Uterus (tissue), 2 donors: ENCODE results near the gene SLC6A1.

Source experiments
- POLR2A ChIP-seq, 2 donors: fragments of 450-650 bp; IDR thresholded peaks; one replicate each; pipeline ENCODE4 v1.6.1; 2016; ENCODE audit warnings: antibody characterized with exemption in 2 of 2, mild to moderate bottlenecking in 1 of 2, moderate library complexity in 1 of 2
- TF ChIP-seq, protein P1 (sequence below), 4 experiments: fragments of 200-600 bp in 2 of 4; fragments of 450-650 bp in 2 of 4; sonication (generic) in 2 of 4; IDR thresholded peaks; one replicate each; pipeline ENCODE4 v1.5.1; 2016 to 2019; ENCODE audit warnings: antibody characterized with exemption in 4 of 4, mild to moderate bottlenecking in 2 of 4, moderate library complexity in 1 of 4

DNA sequence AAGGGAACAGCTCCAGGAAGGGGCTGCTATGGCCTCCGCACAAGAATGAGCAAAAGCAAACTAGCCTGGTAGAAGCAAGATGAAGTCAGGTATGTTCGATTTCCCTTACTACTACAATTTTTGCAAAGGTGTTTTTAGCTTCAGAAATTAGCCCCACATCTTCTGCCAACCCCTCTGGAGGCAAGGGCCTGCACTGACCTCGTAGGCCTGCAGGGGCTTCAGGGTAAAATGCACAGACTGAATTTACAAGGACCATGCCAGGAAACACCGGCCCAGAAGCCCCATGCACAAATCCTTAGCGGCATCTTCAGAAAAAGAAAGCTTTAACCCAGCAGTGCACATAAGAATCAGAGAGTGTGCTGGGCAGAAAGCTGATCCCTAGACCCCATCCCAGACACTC is 53.0 kb downstream of the SLC6A1 start:
- TF ChIP-seq, protein P1, sequence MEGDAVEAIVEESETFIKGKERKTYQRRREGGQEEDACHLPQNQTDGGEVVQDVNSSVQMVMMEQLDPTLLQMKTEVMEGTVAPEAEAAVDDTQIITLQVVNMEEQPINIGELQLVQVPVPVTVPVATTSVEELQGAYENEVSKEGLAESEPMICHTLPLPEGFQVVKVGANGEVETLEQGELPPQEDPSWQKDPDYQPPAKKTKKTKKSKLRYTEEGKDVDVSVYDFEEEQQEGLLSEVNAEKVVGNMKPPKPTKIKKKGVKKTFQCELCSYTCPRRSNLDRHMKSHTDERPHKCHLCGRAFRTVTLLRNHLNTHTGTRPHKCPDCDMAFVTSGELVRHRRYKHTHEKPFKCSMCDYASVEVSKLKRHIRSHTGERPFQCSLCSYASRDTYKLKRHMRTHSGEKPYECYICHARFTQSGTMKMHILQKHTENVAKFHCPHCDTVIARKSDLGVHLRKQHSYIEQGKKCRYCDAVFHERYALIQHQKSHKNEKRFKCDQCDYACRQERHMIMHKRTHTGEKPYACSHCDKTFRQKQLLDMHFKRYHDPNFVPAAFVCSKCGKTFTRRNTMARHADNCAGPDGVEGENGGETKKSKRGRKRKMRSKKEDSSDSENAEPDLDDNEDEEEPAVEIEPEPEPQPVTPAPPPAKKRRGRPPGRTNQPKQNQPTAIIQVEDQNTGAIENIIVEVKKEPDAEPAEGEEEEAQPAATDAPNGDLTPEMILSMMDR (IDR thresholded peaks at IDR 0.05), result no peak
- no peak for TF ChIP-seq POLR2A (IDR thresholded peaks at IDR 0.05)
